B cell (primary cell): ENCODE results near the gene PNLDC1. TPM values are rescaled to one million over a fixed set of nuclear protein-coding genes. Genes with fewer than 3 reads are reported as not detected.

Source experiments
- ATAC-seq: fragments of 200-7000 bp; cut with Tn5 transposase; one replicate; pipeline ENCODE4 v1.10.0; 2021; ENCODE audit warnings: low read depth, mild to moderate bottlenecking, moderate number of reproducible peaks, moderate library complexity
- CTCF ChIA-PET: fragments of 350-600 bp; sonication (Branson Sonifier 250); formaldehyde crosslinking; loops from one replicate; lab custom pipeline; 2021; ENCODE audit warnings: antibody characterized with exemption, inconsistent platforms; lab: Charles Lee
- POLR2A ChIA-PET: fragments of 350-600 bp; sonication (Branson Sonifier 250); formaldehyde crosslinking; loops from one replicate; lab custom pipeline; 2021; ENCODE audit warnings: antibody characterized with exemption; lab: Charles Lee
- DNase-seq: peaks from one replicate; pipeline ENCODE4 v3.0.0; 2013
- H2AFZ ChIP-seq: 2 replicates; pipeline ENCODE4 v1.6.1; 2012; ENCODE audit warnings: mild to moderate bottlenecking, low read depth, low read length; ENCODE audit not compliant: insufficient read depth, poor library complexity, severe bottlenecking
- H3K27ac ChIP-seq, 2 donors: 1 replicate in 1 of 2; 2 replicates in 1 of 2; pipeline ENCODE4 v1.5.1; 2012 to 2013; ENCODE audit warnings: low read length in 2 of 2, mild to moderate bottlenecking in 2 of 2, moderate library complexity in 1 of 2
- H3K27me3 ChIP-seq, 4 experiments: fragments of 200-600 bp in 1 of 4; sonication (generic) in 1 of 4; replicated peaks in 1 of 4; 1 replicate in 2 of 4; 2 replicates in 2 of 4; pipeline versions ENCODE4 v1.6.1 to v1.7.0; 2013 to 2016; ENCODE audit warnings: low read length in 3 of 4, mild to moderate bottlenecking in 2 of 4, mixed read lengths in 1 of 4, moderate library complexity in 1 of 4; ENCODE audit not compliant: insufficient read depth in 4 of 4, control insufficient read depth in 3 of 4; ENCODE audit errors: control extremely low read depth in 1 of 4
- H3K36me3 ChIP-seq, 2 experiments: replicated peaks in 1 of 2; 1 replicate in 1 of 2; 2 replicates in 1 of 2; pipeline versions ENCODE4 v1.6.1 to v1.7.1; 2013; ENCODE audit warnings: low read length in 1 of 2; ENCODE audit not compliant: insufficient read depth in 2 of 2, control insufficient read depth in 1 of 2; ENCODE audit errors: control extremely low read depth in 1 of 2, extremely low read depth in 1 of 2
- H3K4me1 ChIP-seq, 2 donors: fragments of 200-600 bp in 1 of 2; sonication (generic) in 1 of 2; 1 replicate in 1 of 2; 2 replicates in 1 of 2; pipeline versions ENCODE4 v1.5.1 to v1.6.1; 2013 to 2017; ENCODE audit warnings: low read length in 2 of 2; ENCODE audit not compliant: control insufficient read depth in 2 of 2, insufficient read depth in 2 of 2
- H3K4me2 ChIP-seq: replicated peaks from 2 replicates; pipeline ENCODE3; 2012; ENCODE audit warnings: mild to moderate bottlenecking, low read depth, low read length; ENCODE audit not compliant: poor library complexity, severe bottlenecking
- H3K4me3 ChIP-seq, 5 experiments: fragments of 200-600 bp in 1 of 5; sonication (generic) in 1 of 5; 1 replicate in 3 of 5; 2 replicates in 2 of 5; pipeline versions ENCODE4 v1.5.1 to v1.7.0; 2011 to 2016; ENCODE audit warnings: low read length in 4 of 5, mild to moderate bottlenecking in 4 of 5, low read depth in 2 of 5, control low read depth in 1 of 5, moderate library complexity in 1 of 5; ENCODE audit not compliant: insufficient read depth in 1 of 5; ENCODE audit errors: control extremely low read depth in 1 of 5, extremely low read depth in 1 of 5
- H3K79me2 ChIP-seq: fragments of 200-600 bp; sonication (generic); one replicate; pipeline ENCODE4 v1.6.0; 2016; ENCODE audit warnings: low read length; ENCODE audit not compliant: control insufficient read depth, insufficient read depth
- H3K9ac ChIP-seq: fragments of 200-600 bp; sonication (generic); 2 replicates; pipeline ENCODE4 v1.6.1; 2017; ENCODE audit warnings: mild to moderate bottlenecking, low read length, moderate library complexity
- H3K9me3 ChIP-seq, 3 donors: one replicate each; pipeline versions ENCODE4 v1.6.1 to v1.7.1; 2013; ENCODE audit warnings: low read length in 2 of 3; ENCODE audit not compliant: control insufficient read depth in 2 of 3, insufficient read depth in 1 of 3; ENCODE audit errors: control extremely low read depth in 1 of 3
- H4K20me1 ChIP-seq: 2 replicates; pipeline ENCODE4 v1.6.0; 2012; ENCODE audit warnings: mild to moderate bottlenecking, low read length; ENCODE audit not compliant: insufficient read depth, control insufficient read depth, poor library complexity, severe bottlenecking
- H3K27ac Mint-ChIP-seq: one replicate; pipeline ENCODE4 v1.8.0; 2021; ENCODE audit warnings: mixed read lengths
- H3K27me3 Mint-ChIP-seq: one replicate; pipeline ENCODE4 v1.8.0; 2021; ENCODE audit warnings: mixed read lengths
- H3K4me1 Mint-ChIP-seq: one replicate; pipeline ENCODE4 v1.8.0; 2021; ENCODE audit warnings: mixed read lengths
- H3K4me3 Mint-ChIP-seq: one replicate; pipeline ENCODE4 v1.8.0; 2021; ENCODE audit warnings: mixed read lengths
- H3K9me3 Mint-ChIP-seq: one replicate; pipeline ENCODE4 v1.8.0; 2022; ENCODE audit warnings: mixed read lengths; ENCODE audit not compliant: insufficient read depth
- EZH2 ChIP-seq: IDR thresholded peaks from 2 replicates; pipeline ENCODE4 v1.6.1; 2012; ENCODE audit warnings: borderline replicate concordance, low read depth, mild to moderate bottlenecking, moderate library complexity, low read length; ENCODE audit not compliant: insufficient read depth, poor library complexity, severe bottlenecking
- WGBS: methylation state at CpG from one replicate; pipeline ENCODE4 v1.1.5; 2013; ENCODE audit warnings: missing lambda C conversion rate; ENCODE audit not compliant: insufficient coverage; 5-methylcytosine and 5-hydroxymethylcytosine counted together
- intact Hi-C: fragments of 100-400 bp; cut with micrococcal nuclease; formaldehyde crosslinking; loops from one replicate; pipeline ENCODE4 v1.10.0; 2022
- polyA plus RNA-seq: library from polyadenylated mRNA; depleted of rRNA; stranded (reverse); fragments of >200 nt; gene quantifications from 2 replicates; pipeline ENCODE4 v1.2.3, GENCODE V29; 2012
- total RNA-seq, 2 donors: library from RNA; stranded (reverse); fragments of 120-200 nt in 1 of 2; gene quantifications; 1 replicate in 1 of 2; 2 replicates in 1 of 2; pipeline versions ENCODE4 v1.2.3 to v1.2.4, GENCODE V29; 2013 to 2022
- TF ChIP-seq, protein P1 (sequence below): fragments of 200-600 bp; IDR thresholded peaks from one replicate; pipeline ENCODE4 v1.8.0; 2022; ENCODE audit warnings: antibody characterized with exemption, mild to moderate bottlenecking

The PNLDC1 gene
- total and polyA plus RNA-seq, 2 donors (not counting 1 experiment from before 2014, with no cell fraction given) = 0.13 to 0.71 TPM

DNA sequence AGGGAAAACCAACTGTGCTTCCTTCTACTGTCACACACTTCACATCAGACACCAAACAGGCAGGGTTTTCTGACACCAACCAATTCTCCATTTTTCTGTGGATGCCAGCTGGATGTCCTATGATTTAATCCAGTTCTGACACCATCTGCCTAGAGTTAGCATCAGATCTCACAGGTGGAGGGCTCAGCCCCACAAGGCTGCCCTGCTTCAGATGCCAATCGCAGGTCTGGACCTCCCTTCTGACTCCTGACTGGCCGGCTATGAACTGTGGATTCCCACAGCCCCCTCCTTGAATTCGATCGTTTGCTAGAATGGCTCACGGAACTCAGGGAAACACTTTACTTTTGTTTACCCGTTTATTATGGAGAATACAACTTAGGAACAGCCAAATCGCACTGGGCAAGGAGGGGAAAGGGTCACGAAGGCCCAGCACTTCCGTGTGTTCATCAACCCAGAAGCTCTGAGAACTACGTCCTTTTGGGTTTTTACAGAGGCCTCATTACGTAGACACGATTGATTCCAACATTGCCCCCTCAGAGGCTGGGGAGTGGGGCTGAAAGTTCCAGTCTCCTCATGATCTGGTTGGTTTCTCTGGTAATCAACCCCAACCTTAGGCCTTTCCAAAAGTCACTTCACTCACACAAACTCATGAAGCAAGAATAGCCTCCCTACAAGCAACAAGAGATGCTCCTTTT, 65.3 kb downstream of the PNLDC1 start:
- H2AFZ ChIP-seq = no peak overlapping the region
- H3K36me3 ChIP-seq = no peaks in the 10 kb centered on the region
- CTCF ChIA-PET = interaction anchor here (0.7 to 3.3 kb wide), 3 partner anchors 191 to 668 kb away, joined by 4 to 34 read pairs (median 9); no protein-coding TSS in a partner anchor
- no peaks in the 10 kb centered on the region for H3K4me1 Mint-ChIP-seq
- no peaks in the 10 kb centered on the region for H4K20me1 ChIP-seq
- DNase-seq (no peak), ATAC-seq (no peak)
- H3K9ac ChIP-seq = no peak overlapping the region
- H3K4me1 ChIP-seq = no peaks in the 10 kb centered on the region
- TF ChIP-seq, protein P1, sequence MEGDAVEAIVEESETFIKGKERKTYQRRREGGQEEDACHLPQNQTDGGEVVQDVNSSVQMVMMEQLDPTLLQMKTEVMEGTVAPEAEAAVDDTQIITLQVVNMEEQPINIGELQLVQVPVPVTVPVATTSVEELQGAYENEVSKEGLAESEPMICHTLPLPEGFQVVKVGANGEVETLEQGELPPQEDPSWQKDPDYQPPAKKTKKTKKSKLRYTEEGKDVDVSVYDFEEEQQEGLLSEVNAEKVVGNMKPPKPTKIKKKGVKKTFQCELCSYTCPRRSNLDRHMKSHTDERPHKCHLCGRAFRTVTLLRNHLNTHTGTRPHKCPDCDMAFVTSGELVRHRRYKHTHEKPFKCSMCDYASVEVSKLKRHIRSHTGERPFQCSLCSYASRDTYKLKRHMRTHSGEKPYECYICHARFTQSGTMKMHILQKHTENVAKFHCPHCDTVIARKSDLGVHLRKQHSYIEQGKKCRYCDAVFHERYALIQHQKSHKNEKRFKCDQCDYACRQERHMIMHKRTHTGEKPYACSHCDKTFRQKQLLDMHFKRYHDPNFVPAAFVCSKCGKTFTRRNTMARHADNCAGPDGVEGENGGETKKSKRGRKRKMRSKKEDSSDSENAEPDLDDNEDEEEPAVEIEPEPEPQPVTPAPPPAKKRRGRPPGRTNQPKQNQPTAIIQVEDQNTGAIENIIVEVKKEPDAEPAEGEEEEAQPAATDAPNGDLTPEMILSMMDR = no peak
- no peak for TF ChIP-seq EZH2
- 99% methylated on average over 9 of the region's 12 CpGs for WGBS
- H3K4me3 ChIP-seq = no peak overlapping the region
- intact Hi-C loops = loop anchor here (10.0 kb wide), 1 partner anchor 1509 kb away; no protein-coding TSS in a partner anchor
- POLR2A ChIA-PET = no interaction called here
- H3K4me2 ChIP-seq = no peak overlapping the region
- no peaks in the 10 kb centered on the region for H3K9me3 Mint-ChIP-seq
- H3K27me3 Mint-ChIP-seq = peaks cover 14% of the 10 kb centered on the region
- no peaks in the 10 kb centered on the region for H3K79me2 ChIP-seq
- peaks cover 0 to 7% (median 3%) of the 10 kb centered on the region in 4 experiments for H3K27me3 ChIP-seq
- no peaks in the 10 kb centered on the region for H3K9me3 ChIP-seq
- no peak overlapping the region for H3K27ac ChIP-seq
- H3K27ac Mint-ChIP-seq = no peak overlapping the region
- no peak overlapping the region for H3K4me3 Mint-ChIP-seq
